ENCODE measurements around the gene SMYD3. TPM values are rescaled to one million over a fixed set of nuclear protein-coding genes. Genes with fewer than 3 reads are reported as not detected.

The SMYD3 gene
- total and polyA plus RNA-seq, 9 donors = 10.8 to 24.0 (median 13.7) TPM

- Histone ChIP-seq H3K27ac (no peak overlapping the region), H3K36me3 (no peaks in the 10 kb centered on the region), H3K4me1 (ENCODE audit: insufficient read depth) (peaks cover 6% of the 10 kb centered on the region), H3K4me3 (no peak overlapping the region), H3K9me3 (no peaks in the 10 kb centered on the region), H3K27me3 (no peaks in the 10 kb centered on the region)
- 32 to 54% (median 49%) methylated on average over 3 of the region's 3 CpGs for WGBS, 3 donors
- TF ChIP-seq CTCF (IDR thresholded peaks at IDR 0.05) (no peak), POLR2A (IDR thresholded peaks at IDR 0.05) (no peak), EP300 (IDR thresholded peaks at IDR 0.05) (no peak)
- no peak for DNase-seq
- intact Hi-C loops (cut with DNase I) = no loop called here
These were observed 440.5 kb downstream of the SMYD3 start for GRCh38 chr1:246066573-246066972.

GRCh38 chr1:246065592-246065991 is 441.5 kb downstream of the SMYD3 start:
- H3K4me1 ChIP-seq (ENCODE audit: insufficient read depth) = peaks cover 6% of the 10 kb centered on the region
- H3K27ac ChIP-seq = no peak overlapping the region
- H3K4me3 ChIP-seq = no peak overlapping the region
- no peaks in the 10 kb centered on the region for H3K27me3 ChIP-seq
- intact Hi-C loops (cut with DNase I) = no loop called here
- WGBS, 3 donors = 93 to 99% (median 98%) methylated on average over 3 of the region's 3 CpGs
- DNase-seq = no peak
- TF ChIP-seq EP300 (IDR thresholded peaks at IDR 0.05) = no peak
- TF ChIP-seq POLR2A (IDR thresholded peaks at IDR 0.05) = no peak
- TF ChIP-seq CTCF (IDR thresholded peaks at IDR 0.05) = no peak
- H3K9me3 ChIP-seq = no peaks in the 10 kb centered on the region
- no peaks in the 10 kb centered on the region for H3K36me3 ChIP-seq

- no peaks in the 10 kb centered on the region for H3K9me3 ChIP-seq
- H3K27me3 ChIP-seq = no peaks in the 10 kb centered on the region
- no peak overlapping the region for H3K27ac ChIP-seq
- H3K36me3 ChIP-seq = no peaks in the 10 kb centered on the region
- intact Hi-C loops (cut with DNase I) = no loop called here
- DNase-seq = no peak
- TF ChIP-seq POLR2A (IDR thresholded peaks at IDR 0.05) (no peak), CTCF (IDR thresholded peaks at IDR 0.05) (no peak), EP300 (IDR thresholded peaks at IDR 0.05) (no peak)
- peaks cover 6% of the 10 kb centered on the region for H3K4me1 ChIP-seq (ENCODE audit: insufficient read depth)
- WGBS, 3 donors = 91 to 94% (median 92%) methylated on average over 3 of the region's 3 CpGs
- H3K4me3 ChIP-seq = no peak overlapping the region
These were observed 442.2 kb downstream of the SMYD3 start for GRCh38 chr1:246064891-246065290.

- DNase-seq = no peak
- TF ChIP-seq POLR2A (IDR thresholded peaks at IDR 0.05) = no peak
- no peak for TF ChIP-seq EP300 (IDR thresholded peaks at IDR 0.05)
- no peak for TF ChIP-seq CTCF (IDR thresholded peaks at IDR 0.05)
- Histone ChIP-seq H3K9me3 (no peaks in the 10 kb centered on the region), H3K4me1 (ENCODE audit: insufficient read depth) (peaks cover 4% of the 10 kb centered on the region), H3K4me3 (no peak overlapping the region), H3K27me3 (no peaks in the 10 kb centered on the region), H3K27ac (no peak overlapping the region), H3K36me3 (no peaks in the 10 kb centered on the region)
- WGBS, 3 donors = 83 to 86% (median 84%) methylated on average over 5 of the region's 5 CpGs
- intact Hi-C loops (cut with DNase I) = no loop called here
These were observed 444.0 kb downstream of the SMYD3 start for GRCh38 chr1:246063013-246063616.
